OCI-LY3 (cell line): ENCODE measurements around the gene ZNF804A.

Experiments
- EZH2phosphoT487 ChIP-seq: fragments of 200-600 bp; shearing (Covaris generic); IDR thresholded peaks from 2 replicates; pipeline ENCODE4 v1.6.1; 2018; ENCODE audit warnings: antibody characterized with exemption, mixed run types, low read depth
- TF ChIP-seq, protein P1 (sequence below): fragments of 200-600, 300-600 bp; sonication (generic); IDR thresholded peaks from 2 replicates; pipeline ENCODE4 v1.5.1; 2014; ENCODE audit warnings: antibody characterized with exemption, low read length, low read depth

DNA sequence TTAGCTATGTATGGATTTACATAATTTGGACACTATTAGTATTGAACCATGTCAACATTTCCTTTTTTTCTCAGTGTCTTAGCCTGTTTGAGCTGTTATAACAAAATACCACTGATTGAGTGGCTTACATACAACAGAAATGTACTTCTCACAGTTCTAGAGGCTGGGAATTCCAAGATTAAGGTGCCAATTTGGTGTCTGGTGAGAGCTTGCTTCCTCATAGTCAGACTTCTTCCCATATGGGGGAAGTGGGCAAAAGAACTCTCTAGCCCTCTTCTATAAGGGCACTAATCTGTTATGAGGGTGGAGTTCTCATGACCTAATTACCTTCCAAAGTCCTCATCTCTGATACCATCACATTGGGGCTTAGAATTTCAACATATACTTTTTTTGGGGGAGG, 12.6 kb downstream of the ZNF804A start:
- TF ChIP-seq, protein P1, sequence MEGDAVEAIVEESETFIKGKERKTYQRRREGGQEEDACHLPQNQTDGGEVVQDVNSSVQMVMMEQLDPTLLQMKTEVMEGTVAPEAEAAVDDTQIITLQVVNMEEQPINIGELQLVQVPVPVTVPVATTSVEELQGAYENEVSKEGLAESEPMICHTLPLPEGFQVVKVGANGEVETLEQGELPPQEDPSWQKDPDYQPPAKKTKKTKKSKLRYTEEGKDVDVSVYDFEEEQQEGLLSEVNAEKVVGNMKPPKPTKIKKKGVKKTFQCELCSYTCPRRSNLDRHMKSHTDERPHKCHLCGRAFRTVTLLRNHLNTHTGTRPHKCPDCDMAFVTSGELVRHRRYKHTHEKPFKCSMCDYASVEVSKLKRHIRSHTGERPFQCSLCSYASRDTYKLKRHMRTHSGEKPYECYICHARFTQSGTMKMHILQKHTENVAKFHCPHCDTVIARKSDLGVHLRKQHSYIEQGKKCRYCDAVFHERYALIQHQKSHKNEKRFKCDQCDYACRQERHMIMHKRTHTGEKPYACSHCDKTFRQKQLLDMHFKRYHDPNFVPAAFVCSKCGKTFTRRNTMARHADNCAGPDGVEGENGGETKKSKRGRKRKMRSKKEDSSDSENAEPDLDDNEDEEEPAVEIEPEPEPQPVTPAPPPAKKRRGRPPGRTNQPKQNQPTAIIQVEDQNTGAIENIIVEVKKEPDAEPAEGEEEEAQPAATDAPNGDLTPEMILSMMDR: no peak
- no peak for TF ChIP-seq EZH2phosphoT487
